ENCODE measurements around the gene ACOX1. TPM values are rescaled to one million over a fixed set of nuclear protein-coding genes. Genes with fewer than 3 reads are reported as not detected.
A peak's percentile ranks its signal among the peaks of the same experiment; 100 is the strongest.

The ACOX1 gene
- 64.4 and 79.9 TPM in 2 replicates for total RNA-seq

DNA sequence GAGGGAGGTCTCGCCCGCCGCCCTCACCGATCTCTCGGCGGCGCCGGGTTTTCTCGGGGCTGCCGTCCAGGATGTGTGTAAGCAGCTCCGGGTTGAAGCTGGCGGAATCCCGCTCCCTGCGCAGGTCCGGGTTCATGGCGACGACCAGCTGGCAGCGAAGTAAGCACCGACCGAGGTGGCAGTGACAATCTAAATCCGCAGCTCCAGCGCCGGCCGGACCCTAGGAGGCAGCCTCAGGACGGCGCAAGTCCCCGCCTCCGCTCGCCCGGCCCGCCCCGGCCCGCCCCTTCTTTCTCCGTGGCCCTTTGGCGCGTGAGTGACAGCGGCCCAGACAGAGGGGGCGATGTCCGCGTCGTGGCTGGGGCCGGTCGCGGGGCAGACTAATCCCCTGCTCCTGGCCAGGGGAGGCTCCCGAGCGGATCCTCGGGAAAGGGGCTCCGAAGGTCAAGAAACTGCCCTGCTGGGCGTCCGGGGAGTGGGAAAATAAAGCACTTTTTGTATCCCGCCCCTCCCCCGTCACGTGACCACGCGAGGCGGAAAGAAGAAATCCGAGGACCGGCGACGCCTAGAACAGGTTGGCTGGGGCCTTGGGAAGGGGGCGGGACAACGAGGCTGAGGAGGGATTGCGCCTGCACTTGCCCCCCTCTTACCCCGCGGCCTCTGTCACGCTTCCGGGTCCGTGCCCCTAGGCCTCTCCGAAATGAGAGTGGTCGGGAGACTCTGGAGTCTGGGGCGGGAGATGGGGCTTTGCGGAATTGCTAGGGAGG, at the start of gene ACOX1, which contains the start of gene TEN1:
ACOX1 (minus strand) TSS at position 229 of the 767 bp plus-strand sequence; CDS start at position 136, 93 bp downstream.
TEN1 (plus strand) TSS at position 303 of the 767 bp plus-strand sequence. CDS start 6,953 bp downstream, outside the sequence.
- peak; percentile 27 for TF ChIP-seq CTCF (IDR thresholded peaks at IDR 0.05; ENCODE audit: insufficient read depth, low read depth, low read length)
- DNase-seq (ENCODE audit: low read depth) = peak; percentile 98
- H3K4me3 ChIP-seq (ENCODE audit: low read depth, low read length) = peak within 1 kb of the TSS; percentile 73

GRCh38 chr17:76027159-76027839, 48.3 kb upstream of the ACOX1 start, which contains the start of gene EVPL:
Gene EVPL, minus strand, starts transcription at chr17:76027306. Its CDS starts 108 bp downstream, at chr17:76027198.
- TF ChIP-seq CTCF (IDR thresholded peaks at IDR 0.05; ENCODE audit: insufficient read depth, low read depth, low read length) = no peak
- no peak within 1 kb of the TSS for H3K4me3 ChIP-seq (ENCODE audit: low read depth, low read length)
- no peak for DNase-seq (ENCODE audit: low read depth)

DNA sequence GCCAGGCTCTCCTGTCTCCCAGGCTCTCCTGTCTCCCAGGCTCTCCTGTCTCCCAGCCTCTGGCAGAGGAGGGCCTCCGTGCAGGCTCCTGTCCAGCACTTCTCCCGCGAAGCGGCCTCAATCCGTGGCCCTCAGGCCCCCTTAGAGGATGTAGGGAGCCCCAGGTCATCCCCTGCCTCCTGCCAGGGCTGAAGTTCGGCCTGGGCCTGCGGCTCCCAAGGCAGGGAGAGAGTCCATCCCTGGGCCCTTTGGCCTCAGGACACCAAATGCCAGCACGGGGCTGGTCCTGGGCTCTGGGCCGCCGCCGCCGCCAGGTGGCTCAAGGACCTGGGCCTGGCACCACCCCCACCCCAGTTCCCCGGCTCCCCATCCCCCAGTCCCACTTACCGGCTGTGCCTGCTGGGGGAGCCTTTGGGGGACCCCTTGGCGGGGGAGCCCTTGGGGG, 47.8 kb upstream of the ACOX1 start:
- H3K4me3 ChIP-seq (ENCODE audit: low read depth, low read length) = no peak overlapping the region
- no peak for TF ChIP-seq CTCF (IDR thresholded peaks at IDR 0.05; ENCODE audit: insufficient read depth, low read depth, low read length)
- no peak for DNase-seq (ENCODE audit: low read depth)

DNA sequence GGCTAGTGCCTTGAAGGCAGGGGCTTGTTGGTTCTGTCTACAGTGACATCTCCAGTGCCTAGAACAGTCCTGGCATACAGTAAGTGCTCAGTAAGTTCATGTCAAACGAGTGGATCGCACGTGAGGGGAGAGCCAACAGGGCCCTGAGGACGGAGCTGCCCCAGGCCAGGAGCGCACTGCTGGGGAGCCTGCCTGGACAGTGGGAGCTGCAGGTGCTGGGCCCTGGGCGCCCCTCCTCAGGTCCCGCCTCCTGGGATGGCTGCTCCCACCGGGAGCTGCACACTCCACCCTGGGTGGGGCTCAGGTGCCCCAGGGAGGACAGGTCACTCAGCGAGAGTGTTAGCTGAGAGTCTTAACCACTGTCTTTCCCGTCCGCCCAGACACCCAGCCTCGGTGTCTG, 46.3 kb upstream of the ACOX1 start:
- no peak for DNase-seq (ENCODE audit: low read depth)
- no peak overlapping the region for H3K4me3 ChIP-seq (ENCODE audit: low read depth, low read length)
- no peak for TF ChIP-seq CTCF (IDR thresholded peaks at IDR 0.05; ENCODE audit: insufficient read depth, low read depth, low read length)

DNA sequence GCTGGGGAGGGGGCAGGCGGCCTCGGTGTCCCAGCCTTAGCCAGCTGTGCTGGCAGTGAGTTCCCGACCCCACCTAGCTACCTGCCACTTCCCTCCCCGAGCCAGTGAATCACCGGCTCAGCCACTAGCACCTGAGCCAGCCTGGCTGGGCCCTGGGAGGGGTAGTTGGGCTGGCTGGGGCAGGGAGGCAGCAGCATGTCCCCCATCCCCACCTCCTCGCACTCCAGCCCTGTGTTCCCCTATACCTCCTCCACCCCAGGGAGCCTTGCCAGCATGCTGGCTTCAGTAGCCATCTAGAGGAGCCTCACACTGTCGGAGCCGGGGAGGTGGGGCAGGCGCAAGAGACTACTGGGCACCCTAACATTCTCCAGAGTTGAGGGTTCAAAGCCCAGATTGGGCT, 45.4 kb upstream of the ACOX1 start:
- TF ChIP-seq CTCF (IDR thresholded peaks at IDR 0.05; ENCODE audit: insufficient read depth, low read depth, low read length) = no peak
- H3K4me3 ChIP-seq (ENCODE audit: low read depth, low read length) = no peak overlapping the region
- no peak for DNase-seq (ENCODE audit: low read depth)

- DNase-seq (ENCODE audit: low read depth) = no peak
- H3K4me3 ChIP-seq (ENCODE audit: low read depth, low read length) = no peak overlapping the region
- TF ChIP-seq CTCF (IDR thresholded peaks at IDR 0.05; ENCODE audit: insufficient read depth, low read depth, low read length) = no peak
Measured at GRCh38 chr17:76023900-76024237, 44.9 kb upstream of the ACOX1 start.

All from fibroblast of villous mesenchyme (primary cell).